Mesodermal cell (in vitro differentiated cells): ENCODE data around the gene NAALADL2.
"Not testable (repeated sequence)": the region's sequence is repeated elsewhere in the genome, so short reads cannot be mapped to it uniquely, and the experiment has no call there.

ENCODE experiments used
- H3K27ac ChIP-seq: 2 replicates; pipeline ENCODE4 v1.7.0; 2013; ENCODE audit warnings: mild to moderate bottlenecking, low read depth, low read length, moderate library complexity; ENCODE audit not compliant: severe bottlenecking
- H3K36me3 ChIP-seq: 2 replicates; pipeline ENCODE4 v1.7.1; 2013; ENCODE audit warnings: mild to moderate bottlenecking, low read length, moderate library complexity; ENCODE audit not compliant: control insufficient read depth, insufficient read depth
- H3K4me1 ChIP-seq: one replicate; pipeline ENCODE4 v1.7.1; 2013; ENCODE audit warnings: mild to moderate bottlenecking, low read length; ENCODE audit not compliant: insufficient read depth, control insufficient read depth, poor library complexity, severe bottlenecking
- H3K4me3 ChIP-seq: 2 replicates; pipeline ENCODE4 v1.7.0; 2013; ENCODE audit warnings: low read length, control low read depth, mild to moderate bottlenecking; ENCODE audit not compliant: insufficient read depth, poor library complexity, severe bottlenecking; ENCODE audit errors: extremely low read depth
- H3K9me3 ChIP-seq: 2 replicates; pipeline ENCODE4 v1.7.1; 2013; ENCODE audit warnings: mild to moderate bottlenecking, low read length, moderate library complexity; ENCODE audit not compliant: control insufficient read depth
- WGBS, 2 experiments: methylation state at CpG; one replicate each; pipeline ENCODE4 v1.1.5; 2013; ENCODE audit warnings: missing lambda C conversion rate in 2 of 2; ENCODE audit not compliant: insufficient coverage in 2 of 2; 5-methylcytosine and 5-hydroxymethylcytosine counted together

NAALADL2 gene

GRCh38 chr3:175413926-175414325 lies 554.8 kb downstream of the NAALADL2 start:
- no peak overlapping the region for H3K27ac ChIP-seq
- WGBS, 2 experiments, result 84 to 95% methylated on average over 2 of the region's 4 CpGs

GRCh38 chr3:175416600-175416999 lies 557.5 kb downstream of the NAALADL2 start:
- Histone ChIP-seq H3K27ac (no peak overlapping the region), H3K36me3 (no peaks in the 10 kb centered on the region), H3K4me1 (no peaks in the 10 kb centered on the region), H3K4me3 (no peak overlapping the region), H3K9me3 (no peaks in the 10 kb centered on the region)
- no CpG with 5 or more reads among the region's 2 CpGs for WGBS, 2 experiments

More at GRCh38 chr3:175413926-175414325, 554.8 kb downstream of the NAALADL2 start:
- Histone ChIP-seq H3K9me3 (no peaks in the 10 kb centered on the region), H3K4me1 (no peaks in the 10 kb centered on the region), H3K4me3 (no peak overlapping the region), H3K36me3 (no peaks in the 10 kb centered on the region)

- Histone ChIP-seq H3K9me3 (no peaks in the 10 kb centered on the region), H3K36me3 (no peaks in the 10 kb centered on the region), H3K4me3 (no peak overlapping the region), H3K27ac (no peak overlapping the region), H3K4me1 (no peaks in the 10 kb centered on the region)
- WGBS, 2 experiments, result no CpG with 5 or more reads among the region's 1 CpG
Measured at GRCh38 chr3:175417426-175417825, 558.3 kb downstream of the NAALADL2 start.

GRCh38 chr3:175421902-175422301 lies 562.8 kb downstream of the NAALADL2 start:
- H3K9me3 ChIP-seq, result no peaks in the 10 kb centered on the region
- H3K4me3 ChIP-seq, result no peak overlapping the region
- no peaks in the 10 kb centered on the region for H3K36me3 ChIP-seq
- no peak overlapping the region for H3K27ac ChIP-seq
- H3K4me1 ChIP-seq, result no peaks in the 10 kb centered on the region
- WGBS, 2 experiments, result no CpG with 5 or more reads among the region's 2 CpGs

GRCh38 chr3:175422744-175423143 lies 563.6 kb downstream of the NAALADL2 start:
- WGBS, 2 experiments, result 100% methylated on average over 2 of the region's 2 CpGs; no CpG with 5 or more reads in 1 of the 2 experiments

GRCh38 chr3:175423848-175424247 lies 564.7 kb downstream of the NAALADL2 start:
- H3K27ac ChIP-seq, H3K36me3 ChIP-seq, H3K4me1 ChIP-seq, H3K4me3 ChIP-seq, H3K9me3 ChIP-seq: not testable (repeated sequence)
- WGBS, 2 experiments, result no CpG with 5 or more reads among the region's 2 CpGs

More at GRCh38 chr3:175422744-175423143, 563.6 kb downstream of the NAALADL2 start:
- Histone ChIP-seq H3K4me3 (no peak overlapping the region), H3K4me1 (no peaks in the 10 kb centered on the region), H3K36me3 (no peaks in the 10 kb centered on the region), H3K9me3 (no peaks in the 10 kb centered on the region), H3K27ac (no peak overlapping the region)

- 94 to 100% methylated on average over 2 of the region's 5 CpGs for WGBS, 2 experiments
- no peaks in the 10 kb centered on the region for H3K36me3 ChIP-seq
Measured at GRCh38 chr3:175426805-175427204, 567.7 kb downstream of the NAALADL2 start.

GRCh38 chr3:175428466-175428865 lies 569.3 kb downstream of the NAALADL2 start:
- H3K9me3 ChIP-seq, result no peaks in the 10 kb centered on the region
- H3K27ac ChIP-seq, result no peak overlapping the region
- H3K4me1 ChIP-seq, result peaks cover 2% of the 10 kb centered on the region
- no peaks in the 10 kb centered on the region for H3K36me3 ChIP-seq
- H3K4me3 ChIP-seq, result no peak overlapping the region

More at GRCh38 chr3:175426805-175427204, 567.7 kb downstream of the NAALADL2 start:
- H3K4me3 ChIP-seq, result no peak overlapping the region
- H3K9me3 ChIP-seq, result no peaks in the 10 kb centered on the region
- no peaks in the 10 kb centered on the region for H3K4me1 ChIP-seq
- H3K27ac ChIP-seq, result no peak overlapping the region

- 79 to 80% methylated on average over 7 of the region's 8 CpGs for WGBS, 2 experiments
- Histone ChIP-seq H3K4me3 (no peak overlapping the region), H3K27ac (no peak overlapping the region), H3K4me1 (peaks cover 2% of the 10 kb centered on the region), H3K36me3 (no peaks in the 10 kb centered on the region), H3K9me3 (no peaks in the 10 kb centered on the region)
Measured at GRCh38 chr3:175430983-175431773, 572.0 kb downstream of the NAALADL2 start.

GRCh38 chr3:175432376-175433025 lies 573.4 kb downstream of the NAALADL2 start:
- H3K27ac ChIP-seq, result no peak overlapping the region
- H3K4me3 ChIP-seq, result no peak overlapping the region
- WGBS, 2 experiments, result 95 to 97% methylated on average over 3 of the region's 4 CpGs
- H3K4me1 ChIP-seq, result peaks cover 2% of the 10 kb centered on the region
- no peaks in the 10 kb centered on the region for H3K36me3 ChIP-seq
- no peaks in the 10 kb centered on the region for H3K9me3 ChIP-seq
